Heart left ventricle (tissue), 16 donors: ENCODE results near the gene CAMSAP2. TPM values are rescaled to one million over a fixed set of nuclear protein-coding genes. Genes with fewer than 3 reads are reported as not detected.

Experiments used
- ATAC-seq, 4 donors: fragments of 200-7000 bp; cut with Tn5 transposase; one replicate each; pipeline ENCODE4 v1.9.1; 2020 to 2022; ENCODE audit warnings: moderate library complexity in 4 of 4, mild to moderate bottlenecking in 3 of 4, moderate number of reproducible peaks in 1 of 4
- DNase-seq, 5 donors: peaks; one replicate each; pipeline ENCODE4 v3.0.0-alpha.2; 2020
- H3K27ac ChIP-seq, 12 donors: fragments of 200-600 bp; sonication (generic) in 4 of 12; one replicate each; pipeline versions ENCODE4 v1.5.0 to v1.8.0; 2016 to 2022; ENCODE audit warnings: mild to moderate bottlenecking in 2 of 12
- H3K27me3 ChIP-seq, 9 donors: fragments of 200-600 bp; sonication (generic) in 2 of 9; one replicate each; pipeline versions ENCODE4 v1.5.1 to v1.8.0; 2016 to 2022; ENCODE audit warnings: mild to moderate bottlenecking in 3 of 9
- H3K36me3 ChIP-seq, 9 donors: fragments of 200-600 bp; sonication (generic) in 2 of 9; one replicate each; pipeline versions ENCODE4 v1.5.0 to v1.8.0; 2018 to 2022; ENCODE audit warnings: mild to moderate bottlenecking in 2 of 9
- H3K4me1 ChIP-seq, 12 donors: fragments of 200-600 bp; sonication (generic) in 4 of 12; one replicate each; pipeline versions ENCODE4 v1.5.0 to v1.8.0; 2016 to 2022; ENCODE audit warnings: mild to moderate bottlenecking in 3 of 12
- H3K4me3 ChIP-seq, 12 donors: fragments of 200-600 bp; sonication (generic) in 4 of 12; one replicate each; pipeline versions ENCODE4 v1.5.0 to v1.8.0; 2017 to 2022; ENCODE audit warnings: mild to moderate bottlenecking in 9 of 12, moderate library complexity in 4 of 12
- H3K9me3 ChIP-seq, 12 donors: fragments of 200-600 bp; sonication (generic) in 4 of 12; one replicate each; pipeline versions ENCODE4 v1.5.0 to v1.8.0; 2016 to 2022; ENCODE audit warnings: mild to moderate bottlenecking in 1 of 12
- CTCF ChIP-seq, 12 donors: fragments of 200-600 bp; sonication (generic) in 4 of 12; IDR thresholded peaks; one replicate each; pipeline versions ENCODE4 v1.5.0 to v1.8.0; 2018 to 2022; ENCODE audit warnings: antibody characterized with exemption in 12 of 12, mild to moderate bottlenecking in 5 of 12
- POLR2A ChIP-seq, 2 donors: fragments of 450-650 bp; IDR thresholded peaks; one replicate each; pipeline ENCODE4 v1.6.1; 2017; ENCODE audit warnings: antibody characterized with exemption in 2 of 2, mild to moderate bottlenecking in 2 of 2, moderate library complexity in 2 of 2
- WGBS, 4 donors: extraction: QIAGEN DNeasy Blood & Tissue Kit in 2 of 4; methylation state at CpG; one replicate each; pipeline versions ENCODE4 v1.1.5 to v1.1.7; 2013 to 2018; 5-methylcytosine and 5-hydroxymethylcytosine counted together
- intact Hi-C, 10 donors: fragments of 100-400 bp; cut with DNase I; formaldehyde crosslinking; loops; one replicate each; pipeline versions ENCODE4 v1.11.1 to v1.14.2; 2022
- polyA plus RNA-seq, 2 donors: library from polyadenylated mRNA; stranded (reverse); fragments of 200-250 nt; gene quantifications; one replicate each; pipeline ENCODE4 v1.2.3, GENCODE V29; 2013
- total RNA-seq, 9 donors: library from RNA; depleted of rRNA in 2 of 9; stranded (reverse); fragments of >200 nt in 2 of 9; fragmentation: NEBNext Ultra II Directional in 3 of 9; extraction: Animal tissue kit (Norgen Biotek cat#: 25700) in 3 of 9; gene quantifications; one replicate each; pipeline versions ENCODE4 v1.1.0 to v1.2.4, GENCODE V29; 2016 to 2023
- donor health status: ischemic (EF 13 %, LVEDD 7.1; RV severe dilation, severe dysfunction).
- donor health status: healthy with polysubstance abuse.
- donor health status: DM: no; HTN: yes; CAD: no.
- donor health status: DM: no; HTN: no; CAD: no.
- donor health status: ischemic (EF 25% LVEDD 6.9; RV normal size, moderate dysfunction).
- donor health status: ischemic (EF 25% LVEDD 5.7; RV mildly dilated, moderate dysfunction).
- donor health status: healthy.
- donor health status: DM: yes; HTN: yes; CAD: no.
- donor health status: ischemic (EF 35%, LVEDD 5.7; RV mildly dilated, moderate dysfunction).
- donor health status: nonischemic (EF 11% LVEDD 7.7; RV severe dilation, severe dysfunction).
- donor health status: DM: yes; HTN: yes; CAD: no.
- donor health status: PGD.
- donor health status: ischemic (EF 29% LVEDD 5.4; RV normal size, mild dysfunction).
- donor health status: nonischemic (EF 23%, LVEDD 6.1; RV moderate dilation, normal function).

CAMSAP2 gene
- total and polyA plus RNA-seq, 11 donors: 7.0 to 53.7 (median 36.1) TPM

- Histone ChIP-seq H3K36me3 (peaks cover 0 to 35% (median 6%) of the 10 kb centered on the region in 9 donors), H3K4me3 (no peak overlapping the region), H3K4me1 (no peaks in the 10 kb centered on the region), H3K27ac (no peak overlapping the region), H3K27me3 (no peaks in the 10 kb centered on the region), H3K9me3 (peaks cover 0 to 16% (median 2%) of the 10 kb centered on the region in 12 donors)
- DNase-seq (no peak), ATAC-seq (no peak)
- WGBS, 4 donors: 50 to 59% (median 53%) methylated on average over 2 of the region's 2 CpGs
- intact Hi-C loops: loop anchor here in 9 of 10 donors (2.0 to 10.0 kb wide), 5 partner anchors 213 to 283 kb away; partner anchors contain the start of gene KIF14 (in 8 of the 9)
- TF ChIP-seq POLR2A (IDR thresholded peaks at IDR 0.05) (no peak), CTCF (IDR thresholded peaks at IDR 0.05) (peak; percentile 27 to 69 (median 48))
Observed at GRCh38 chr1:200837931-200838571, 99.4 kb downstream of the CAMSAP2 start.

- Histone ChIP-seq H3K27ac (no peak overlapping the region), H3K9me3 (peaks cover 0 to 16% (median 2%) of the 10 kb centered on the region in 12 donors), H3K4me1 (no peaks in the 10 kb centered on the region), H3K36me3 (peaks cover 0 to 35% (median 12%) of the 10 kb centered on the region in 9 donors), H3K4me3 (no peak overlapping the region), H3K27me3 (no peaks in the 10 kb centered on the region)
- DNase-seq (no peak), ATAC-seq (no peak)
- WGBS, 4 donors: 68 to 83% (median 75%) methylated on average over 3 of the region's 3 CpGs
- TF ChIP-seq CTCF (IDR thresholded peaks at IDR 0.05) (no peak), POLR2A (IDR thresholded peaks at IDR 0.05) (no peak)
- intact Hi-C loops: loop anchor here in 9 of 10 donors (2.0 to 10.0 kb wide), 5 partner anchors 214 to 284 kb away; partner anchors contain the start of gene KIF14 (in 8 of the 9)
Observed at GRCh38 chr1:200838676-200839445, 100.2 kb downstream of the CAMSAP2 start.

- DNase-seq (no peak), ATAC-seq (no peak)
- no peak for TF ChIP-seq POLR2A (IDR thresholded peaks at IDR 0.05)
- no peak for TF ChIP-seq CTCF (IDR thresholded peaks at IDR 0.05)
- intact Hi-C loops: no loop called here
- WGBS, 4 donors: 93 to 98% (median 97%) methylated on average over 4 of the region's 4 CpGs
- no peak overlapping the region for H3K27ac ChIP-seq
- H3K4me1 ChIP-seq: no peaks in the 10 kb centered on the region
- no peaks in the 10 kb centered on the region for H3K27me3 ChIP-seq
- no peaks in the 10 kb centered on the region for H3K9me3 ChIP-seq
- H3K4me3 ChIP-seq: no peak overlapping the region
- peaks cover 0 to 89% (median 60%) of the 10 kb centered on the region in 9 donors for H3K36me3 ChIP-seq
Observed at GRCh38 chr1:200845360-200845759, 106.7 kb downstream of the CAMSAP2 start.

- Histone ChIP-seq H3K4me3 (no peak overlapping the region), H3K36me3 (peaks cover 0 to 99% (median 64%) of the 10 kb centered on the region in 9 donors), H3K4me1 (no peaks in the 10 kb centered on the region), H3K9me3 (no peaks in the 10 kb centered on the region), H3K27ac (no peak overlapping the region), H3K27me3 (no peaks in the 10 kb centered on the region)
- ATAC-seq: no peak
- no peak for DNase-seq
- 90 to 98% (median 96%) methylated on average over 1 of the region's 1 CpG for WGBS, 4 donors
- TF ChIP-seq POLR2A (IDR thresholded peaks at IDR 0.05) (no peak), CTCF (IDR thresholded peaks at IDR 0.05) (no peak)
- intact Hi-C loops: no loop called here
Observed at GRCh38 chr1:200846398-200846797, 107.7 kb downstream of the CAMSAP2 start.
